ENCODE data around the gene PIP4K2C.
A peak's percentile ranks its signal among the peaks of the same experiment; 100 is the strongest.

The PIP4K2C gene

DNA sequence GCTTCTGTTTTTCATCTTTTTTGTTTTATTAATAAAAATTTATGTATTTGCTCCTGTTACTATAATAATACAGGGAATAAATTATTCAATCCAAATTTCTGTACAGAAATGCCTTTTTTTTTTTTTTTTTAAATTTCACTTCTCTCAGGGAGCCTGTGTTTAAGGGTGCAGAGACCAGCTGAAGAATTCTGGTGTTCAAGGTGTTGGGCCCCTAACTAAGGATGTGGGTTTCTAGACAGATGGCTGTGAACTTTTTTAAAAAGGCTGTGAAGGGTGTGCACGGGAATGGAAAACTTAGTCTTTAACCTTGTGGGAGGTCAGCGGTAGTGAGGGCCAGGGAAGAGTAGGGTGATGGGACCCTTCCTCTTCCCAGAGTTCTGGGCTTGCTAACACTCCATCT lies 12.3 kb downstream of the PIP4K2C start:
- DNase-seq (ENCODE audit: extremely low spot score) = no peak
- CTCF ChIA-PET = interaction anchor here (0.9 to 1.4 kb wide), 4 partner anchors 11 to 150 kb away, joined by 3 to 4 read pairs (median 3); no protein-coding TSS in a partner anchor
- POLR2A ChIA-PET = interaction anchor here (0.6 kb wide), 1 partner anchor 12 kb away, joined by 3 read pairs; no protein-coding TSS in a partner anchor
- TF ChIP-seq, protein P1, sequence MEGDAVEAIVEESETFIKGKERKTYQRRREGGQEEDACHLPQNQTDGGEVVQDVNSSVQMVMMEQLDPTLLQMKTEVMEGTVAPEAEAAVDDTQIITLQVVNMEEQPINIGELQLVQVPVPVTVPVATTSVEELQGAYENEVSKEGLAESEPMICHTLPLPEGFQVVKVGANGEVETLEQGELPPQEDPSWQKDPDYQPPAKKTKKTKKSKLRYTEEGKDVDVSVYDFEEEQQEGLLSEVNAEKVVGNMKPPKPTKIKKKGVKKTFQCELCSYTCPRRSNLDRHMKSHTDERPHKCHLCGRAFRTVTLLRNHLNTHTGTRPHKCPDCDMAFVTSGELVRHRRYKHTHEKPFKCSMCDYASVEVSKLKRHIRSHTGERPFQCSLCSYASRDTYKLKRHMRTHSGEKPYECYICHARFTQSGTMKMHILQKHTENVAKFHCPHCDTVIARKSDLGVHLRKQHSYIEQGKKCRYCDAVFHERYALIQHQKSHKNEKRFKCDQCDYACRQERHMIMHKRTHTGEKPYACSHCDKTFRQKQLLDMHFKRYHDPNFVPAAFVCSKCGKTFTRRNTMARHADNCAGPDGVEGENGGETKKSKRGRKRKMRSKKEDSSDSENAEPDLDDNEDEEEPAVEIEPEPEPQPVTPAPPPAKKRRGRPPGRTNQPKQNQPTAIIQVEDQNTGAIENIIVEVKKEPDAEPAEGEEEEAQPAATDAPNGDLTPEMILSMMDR (IDR thresholded peaks at IDR 0.05; ENCODE audit: control extremely low read depth, extremely low read depth, low read depth, missing control alignments) = no peak

GRCh38 chr12:57603815-57604453 lies 12.9 kb downstream of the PIP4K2C start:
- POLR2A ChIA-PET = interaction anchor here (0.5 to 0.6 kb wide), 2 partner anchors 11 to 12 kb away, joined by 3 to 11 read pairs; no protein-coding TSS in a partner anchor
- TF ChIP-seq, protein P1 (IDR thresholded peaks at IDR 0.05; ENCODE audit: control extremely low read depth, extremely low read depth, low read depth, missing control alignments) = no peak
- CTCF ChIA-PET = interaction anchor here (1.2 to 6.0 kb wide), 4 partner anchors 10 to 21 kb away, joined by 3 to 45 read pairs (median 4); no protein-coding TSS in a partner anchor
- DNase-seq (ENCODE audit: extremely low spot score) = no peak

DNA sequence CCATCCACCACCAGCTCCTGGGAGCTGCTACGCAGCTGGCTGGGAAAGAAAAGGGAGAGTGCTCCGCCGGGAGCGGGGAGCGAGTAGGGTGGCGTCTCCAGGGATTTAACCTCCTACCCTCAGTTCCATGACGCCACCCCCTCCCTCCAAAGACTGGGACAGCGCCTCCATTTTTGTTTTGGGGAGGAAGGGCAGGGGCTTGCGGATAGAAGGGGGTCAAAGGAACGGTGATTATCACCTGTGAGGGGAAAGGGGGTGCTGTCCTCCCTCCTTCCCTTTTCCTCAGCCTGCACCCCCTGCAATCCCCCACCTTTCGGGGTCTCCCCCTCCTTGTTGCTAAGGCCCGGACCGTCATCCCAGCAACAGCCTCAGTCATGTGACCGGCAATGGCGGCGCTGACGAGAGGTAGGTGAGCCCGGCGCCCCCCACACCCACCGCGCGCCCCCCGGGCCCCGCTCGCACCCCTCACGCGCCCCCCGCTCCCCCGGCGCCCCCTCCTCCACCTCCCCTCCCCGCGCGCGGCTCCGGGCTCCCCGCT lies 13.5 kb downstream of the PIP4K2C start, which contains the start of gene DTX3:
Gene DTX3, plus strand, starts transcription at position 371 of the 538 bp plus-strand sequence. CDS start 1,694 bp downstream, outside the sequence.
- CTCF ChIA-PET = interaction anchor here (1.2 to 6.0 kb wide), 2 partner anchors 18 to 21 kb away, joined by 3 to 45 read pairs; no protein-coding TSS in a partner anchor
- TF ChIP-seq, protein P1 (IDR thresholded peaks at IDR 0.05; ENCODE audit: control extremely low read depth, extremely low read depth, low read depth, missing control alignments) = no peak
- peak; percentile 77 for DNase-seq (ENCODE audit: extremely low spot score)
- POLR2A ChIA-PET = no interaction called here

DNA sequence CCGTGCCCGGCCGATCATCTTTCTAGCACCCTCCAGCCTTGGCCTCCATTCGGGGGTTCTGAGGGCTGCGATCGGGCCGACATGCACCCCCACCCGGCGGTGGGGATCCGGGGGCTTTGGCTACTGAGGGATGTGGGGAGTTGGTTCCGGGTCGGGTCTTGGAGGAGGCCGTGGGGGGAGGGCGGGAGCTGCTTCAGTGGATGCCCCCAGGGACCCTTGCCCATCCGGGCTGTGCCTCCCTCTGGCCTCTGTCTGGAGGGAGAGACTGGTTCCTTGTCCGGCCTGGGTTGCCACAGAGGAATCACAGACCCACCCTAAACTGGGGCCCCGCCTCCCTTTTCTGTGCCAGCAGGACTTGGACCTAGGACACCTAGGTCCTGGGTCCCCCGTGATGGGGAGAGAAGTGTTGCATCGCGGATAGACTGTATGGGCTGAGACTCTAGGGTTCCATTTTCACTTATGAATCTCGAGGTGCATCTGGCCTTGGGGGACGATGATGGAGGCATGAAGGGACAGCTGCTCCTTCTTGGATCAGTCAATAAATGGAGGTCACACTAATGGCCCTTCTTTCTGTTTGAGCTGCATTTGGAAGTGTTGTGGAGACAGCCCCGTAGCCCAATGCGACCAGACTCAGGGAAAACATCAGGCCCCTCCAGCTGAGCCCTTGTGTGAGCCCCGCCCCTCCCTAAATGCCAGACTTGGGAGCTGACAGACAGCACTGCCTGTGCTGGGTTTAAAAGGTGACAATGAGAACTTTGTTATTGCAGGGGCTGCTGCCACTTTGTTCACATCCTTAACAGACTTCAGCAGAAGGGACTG lies 14.2 kb downstream of the PIP4K2C start:
- TF ChIP-seq, protein P1 (IDR thresholded peaks at IDR 0.05; ENCODE audit: control extremely low read depth, extremely low read depth, low read depth, missing control alignments) = no peak
- ChIA-PET POLR2A (no interaction called here), CTCF (interaction anchor here (1.0 to 6.0 kb wide), 5 partner anchors 9 to 28 kb away, joined by 3 to 45 read pairs (median 6); partner anchors contain the start of gene B4GALNT1)
- peak; percentile 28 for DNase-seq (ENCODE audit: extremely low spot score)

GRCh38 chr12:57605811-57606311 lies 14.9 kb downstream of the PIP4K2C start:
- DNase-seq (ENCODE audit: extremely low spot score) = no peak
- CTCF ChIA-PET = interaction anchor here (1.0 to 6.0 kb wide), 5 partner anchors 8 to 27 kb away, joined by 3 to 45 read pairs (median 6); partner anchors contain the start of gene B4GALNT1
- TF ChIP-seq, protein P1 (IDR thresholded peaks at IDR 0.05; ENCODE audit: control extremely low read depth, extremely low read depth, low read depth, missing control alignments) = no peak
- POLR2A ChIA-PET = interaction anchor here (0.6 kb wide), 1 partner anchor 25 kb away, joined by 3 read pairs; no protein-coding TSS in a partner anchor

Data from GM10248 (cell line).